Tibial nerve (tissue), 4 donors: ENCODE measurements around the gene BAIAP2.

Experiments
- CTCF ChIP-seq, 5 experiments: fragments of 200-600 bp in 3 of 5; fragments of 450-650 bp in 2 of 5; sonication (generic) in 3 of 5; IDR thresholded peaks; one replicate each; pipeline ENCODE4 v1.5.1; 2016 to 2019; ENCODE audit warnings: antibody characterized with exemption in 5 of 5, mild to moderate bottlenecking in 3 of 5, moderate library complexity in 2 of 5
- EP300 ChIP-seq, 2 donors: sonication (generic); formaldehyde crosslinking; IDR thresholded peaks; one replicate each; pipeline ENCODE4 v1.6.1; 2017; ENCODE audit warnings: antibody characterized with exemption in 2 of 2, mild to moderate bottlenecking in 1 of 2

- TF ChIP-seq CTCF (IDR thresholded peaks at IDR 0.05) (no peak), EP300 (IDR thresholded peaks at IDR 0.05) (no peak)
Measured at GRCh38 chr17:80989586-80989913, 45.4 kb upstream of the BAIAP2 start.
